Measurements from ENCODE around the gene CNGB1.
"Not testable (repeated sequence)": the region's sequence is repeated elsewhere in the genome, so short reads cannot be mapped to it uniquely, and the experiment has no call there.

CNGB1 gene

DNA sequence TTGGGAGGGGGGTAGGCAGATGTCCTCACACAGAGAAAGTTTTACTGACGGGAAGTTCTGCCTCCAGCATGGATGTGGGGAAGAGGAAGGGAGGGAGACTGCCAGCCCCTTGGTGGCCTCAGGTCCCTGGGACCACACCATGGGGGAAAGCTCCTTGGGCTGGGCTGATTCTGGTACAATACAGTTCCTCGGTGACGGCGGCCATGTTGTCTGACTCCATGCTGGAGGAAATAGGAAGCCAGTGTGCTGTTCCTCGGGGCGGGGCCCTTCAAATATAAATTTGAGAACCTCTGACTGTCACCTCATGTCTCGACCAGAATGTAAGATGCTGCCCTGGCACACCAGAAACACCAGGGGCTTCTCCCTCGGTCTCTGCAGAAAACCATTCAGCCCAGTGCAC lies 66.8 kb downstream of the CNGB1 start:
- no peak for DNase-seq (ENCODE audit: low read depth)

DNA sequence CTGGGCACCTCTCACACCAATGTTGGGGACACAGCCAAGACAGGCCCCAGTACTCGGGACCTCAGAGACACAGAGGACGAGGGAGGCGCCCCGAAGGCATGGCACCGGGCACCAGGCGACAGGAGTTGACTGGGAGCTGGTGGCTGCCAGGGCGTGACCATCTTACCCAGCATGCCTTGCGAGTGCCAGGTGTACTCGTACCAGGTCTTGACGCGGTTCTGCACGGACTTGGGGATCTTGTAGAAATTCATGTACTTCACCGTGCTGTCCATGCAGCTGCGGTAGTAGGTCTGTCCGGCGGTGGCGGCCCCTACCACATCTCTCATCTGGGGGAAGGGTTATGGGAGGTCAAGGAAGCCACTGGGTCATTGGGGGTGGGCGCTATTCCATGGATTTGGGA lies 67.3 kb downstream of the CNGB1 start:
- no peak for DNase-seq (ENCODE audit: low read depth)

DNA sequence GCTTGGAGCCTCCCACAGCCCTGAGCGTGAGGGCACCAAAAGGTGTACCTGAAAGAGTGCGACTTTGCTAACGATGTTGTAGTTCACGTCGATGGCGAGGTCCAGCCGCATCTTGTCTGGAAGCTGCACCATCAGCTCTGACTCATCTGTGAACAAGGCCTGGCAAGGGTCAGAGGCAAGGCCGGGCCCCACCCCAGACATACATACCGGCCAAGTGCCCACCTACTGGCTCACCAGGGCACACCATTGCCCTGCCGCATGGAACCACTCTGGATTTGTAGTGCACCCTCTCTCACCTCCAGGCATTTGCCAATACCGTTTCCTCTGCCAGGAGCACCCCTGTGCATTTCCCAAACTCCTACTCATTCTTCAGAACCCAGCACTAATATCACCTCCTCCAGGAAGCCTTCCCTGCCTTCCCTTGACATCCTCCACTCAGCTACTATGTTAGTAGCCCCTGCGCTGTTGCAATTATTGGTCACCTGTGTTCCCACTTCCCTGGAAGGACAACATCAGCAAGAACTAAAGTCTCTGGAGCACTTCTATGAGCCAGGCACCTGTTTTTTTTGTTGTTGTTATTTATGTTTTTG lies 69.4 kb downstream of the CNGB1 start:
- no peak for DNase-seq (ENCODE audit: low read depth)

DNA sequence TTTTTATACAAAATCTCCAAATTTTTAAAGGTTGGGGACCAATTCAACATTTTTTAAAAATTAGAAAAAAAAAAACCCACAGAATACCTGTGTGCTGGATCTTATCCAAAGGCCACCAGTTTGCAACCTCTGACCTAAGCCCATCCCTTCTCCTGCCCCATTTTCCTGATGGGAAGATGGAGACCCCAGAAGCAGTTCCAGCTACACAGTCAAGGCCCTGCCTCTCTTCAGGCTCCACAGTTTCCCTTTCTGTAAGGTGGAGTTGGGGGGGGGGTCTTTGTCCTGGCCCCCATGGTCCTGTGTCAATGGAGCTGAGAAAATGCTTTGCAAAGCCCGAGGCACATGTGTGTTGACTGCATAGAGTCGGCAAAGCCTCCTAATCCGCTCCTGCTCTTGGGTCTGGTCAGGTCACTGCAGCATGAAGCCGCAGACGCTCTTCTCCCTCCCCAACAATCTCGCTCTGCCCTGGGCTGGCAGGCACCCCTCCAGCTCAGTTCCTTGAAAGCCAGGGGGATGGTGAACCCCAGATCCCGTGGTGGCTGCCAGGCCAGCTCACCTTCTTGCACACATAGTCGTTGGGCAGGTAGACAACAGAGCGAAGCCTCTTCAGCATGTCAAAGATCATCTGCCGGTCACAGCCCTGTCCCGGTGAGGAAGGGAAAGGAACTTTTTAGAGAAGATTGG lies 70.0 kb downstream of the CNGB1 start:
- DNase-seq (ENCODE audit: low read depth) = no peak

DNA sequence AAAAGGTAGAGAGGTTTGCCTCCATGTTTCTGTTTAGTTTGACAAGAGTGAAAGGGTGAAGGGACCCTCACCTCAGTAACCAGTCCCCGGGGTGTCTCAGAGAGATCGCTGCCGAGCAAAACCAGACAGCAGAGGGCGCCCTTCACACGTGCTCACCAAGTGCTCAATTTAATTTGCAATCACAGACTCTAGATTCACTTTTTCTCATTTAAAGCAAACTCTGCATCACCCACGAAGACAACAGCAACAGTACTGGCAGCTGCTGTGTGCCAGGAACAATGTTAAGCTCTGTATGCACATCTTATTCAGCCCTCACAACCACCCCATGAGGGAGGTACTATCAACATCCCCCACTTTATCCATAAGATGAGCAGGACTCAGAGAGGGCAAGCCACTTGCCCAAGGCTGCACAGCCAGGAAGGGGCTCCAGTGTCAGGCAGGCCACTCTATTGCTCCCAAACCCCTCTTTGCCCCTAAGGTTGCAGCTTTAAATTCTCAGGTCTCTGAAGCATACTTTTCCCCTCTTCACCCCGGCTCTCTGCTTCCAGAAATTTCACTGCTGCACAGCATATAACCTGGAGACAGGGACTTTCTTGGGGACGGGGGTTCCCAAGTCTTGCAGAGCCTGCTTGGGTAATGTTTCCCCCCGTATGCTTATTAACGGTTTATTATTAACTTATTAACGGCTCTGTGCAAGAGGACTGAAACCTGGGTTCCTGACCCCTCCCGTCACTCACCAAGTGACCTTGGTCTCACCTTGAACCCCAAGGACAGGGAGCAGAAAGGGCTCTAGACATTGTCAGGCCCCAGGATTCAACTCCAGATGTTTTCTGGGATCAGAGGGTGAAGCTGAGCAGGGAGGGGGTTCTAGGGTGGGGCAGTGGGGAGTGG lies 70.9 kb downstream of the CNGB1 start:
- DNase-seq (ENCODE audit: low read depth) = peak; percentile 71

DNA sequence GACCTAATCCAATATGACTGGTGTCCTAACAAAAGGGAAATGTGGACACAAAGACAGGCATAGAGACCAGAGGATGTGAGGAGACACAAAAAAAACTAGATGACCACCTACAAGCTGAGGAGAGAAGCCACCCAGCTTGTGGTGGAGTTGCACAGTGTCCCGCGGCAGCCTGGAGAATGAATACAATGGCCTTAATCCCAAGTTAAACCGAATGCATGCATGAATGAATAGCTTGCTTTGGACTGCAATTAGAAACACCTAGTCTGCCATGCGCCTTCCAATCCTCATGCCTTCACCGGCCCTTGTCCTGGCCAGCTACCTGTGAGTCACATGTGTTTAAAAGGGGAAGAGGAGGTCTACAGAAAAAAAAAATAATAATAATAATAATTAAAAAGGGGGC lies 72.0 kb downstream of the CNGB1 start:
- no peak for DNase-seq (ENCODE audit: low read depth)

DNA sequence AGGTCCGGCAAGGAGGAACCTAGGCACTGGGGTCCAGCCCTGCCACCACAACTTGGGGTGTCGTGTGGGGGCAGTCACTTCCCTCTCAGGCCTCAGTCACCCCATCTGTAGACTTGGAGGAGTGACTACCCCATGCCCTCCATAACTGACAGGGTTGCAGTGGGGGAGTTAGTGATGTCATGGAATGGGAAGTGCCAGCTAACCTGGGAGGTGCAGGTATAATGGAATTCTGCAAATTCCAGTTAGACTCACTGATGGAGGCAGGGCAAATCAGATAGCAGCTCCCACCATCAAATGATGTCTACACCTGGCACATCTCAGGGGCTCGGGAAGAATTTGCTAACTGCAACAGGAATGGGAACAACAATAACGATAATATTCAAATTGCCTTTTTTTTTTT lies 72.9 kb downstream of the CNGB1 start:
- no peak for DNase-seq (ENCODE audit: low read depth)

DNA sequence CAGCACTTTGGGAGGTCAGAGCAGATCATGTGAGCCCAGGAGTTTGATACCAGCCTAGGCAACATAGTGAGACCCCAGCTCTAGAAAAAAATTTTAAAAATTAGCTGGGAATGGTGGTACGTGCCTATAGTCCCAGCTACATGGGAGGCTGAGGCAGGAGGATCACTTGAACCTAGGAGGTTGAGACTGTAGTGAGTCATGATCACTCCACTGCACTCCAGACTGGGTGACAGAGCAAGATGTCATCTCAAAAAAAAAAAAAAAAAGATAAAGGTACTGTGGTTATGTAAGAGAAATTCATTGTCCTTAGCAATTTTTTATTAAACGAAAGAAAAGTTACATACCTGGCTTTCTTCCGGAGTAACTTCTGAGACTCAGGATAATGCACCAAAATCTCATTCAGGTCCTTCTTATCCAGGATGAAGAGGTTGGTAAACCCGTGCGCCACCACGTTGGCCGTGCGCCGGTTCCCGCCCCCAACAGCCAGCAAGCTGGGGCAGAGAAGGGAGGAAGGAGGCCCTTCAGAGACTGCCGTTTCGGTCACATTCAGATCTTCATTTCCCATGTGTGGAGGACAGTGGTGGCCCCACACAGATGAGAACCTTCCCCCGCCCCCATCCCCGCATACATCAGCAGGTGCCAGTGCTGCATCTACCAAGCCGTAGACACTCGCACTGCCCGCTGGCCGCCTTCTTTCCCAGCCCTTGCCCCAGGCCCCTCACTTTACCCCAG lies 73.7 kb downstream of the CNGB1 start:
- no peak for DNase-seq (ENCODE audit: low read depth)

DNA sequence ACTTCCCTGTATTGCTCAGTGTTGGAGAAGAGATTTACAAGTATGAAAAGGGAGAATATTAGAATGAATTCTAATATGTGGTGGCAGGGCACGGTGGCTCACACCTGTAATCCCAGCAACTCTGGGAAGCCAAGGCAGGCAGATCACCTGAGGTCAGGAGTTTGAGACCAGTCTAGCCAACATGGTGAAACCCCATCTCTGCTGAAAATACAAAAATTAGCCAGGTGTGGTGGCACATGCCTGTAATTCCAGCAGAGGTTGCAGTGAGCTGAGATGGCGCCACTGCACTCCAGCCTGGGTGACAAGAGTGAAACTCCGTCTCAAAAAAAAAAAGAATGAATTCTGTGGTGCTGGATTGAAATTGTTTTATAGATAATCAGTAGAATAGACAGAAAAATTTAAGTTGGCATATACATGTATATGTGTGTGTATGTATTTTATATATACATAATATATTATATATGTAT lies 75.8 kb downstream of the CNGB1 start:
- not testable (repeated sequence) for DNase-seq (ENCODE audit: low read depth)

DNA sequence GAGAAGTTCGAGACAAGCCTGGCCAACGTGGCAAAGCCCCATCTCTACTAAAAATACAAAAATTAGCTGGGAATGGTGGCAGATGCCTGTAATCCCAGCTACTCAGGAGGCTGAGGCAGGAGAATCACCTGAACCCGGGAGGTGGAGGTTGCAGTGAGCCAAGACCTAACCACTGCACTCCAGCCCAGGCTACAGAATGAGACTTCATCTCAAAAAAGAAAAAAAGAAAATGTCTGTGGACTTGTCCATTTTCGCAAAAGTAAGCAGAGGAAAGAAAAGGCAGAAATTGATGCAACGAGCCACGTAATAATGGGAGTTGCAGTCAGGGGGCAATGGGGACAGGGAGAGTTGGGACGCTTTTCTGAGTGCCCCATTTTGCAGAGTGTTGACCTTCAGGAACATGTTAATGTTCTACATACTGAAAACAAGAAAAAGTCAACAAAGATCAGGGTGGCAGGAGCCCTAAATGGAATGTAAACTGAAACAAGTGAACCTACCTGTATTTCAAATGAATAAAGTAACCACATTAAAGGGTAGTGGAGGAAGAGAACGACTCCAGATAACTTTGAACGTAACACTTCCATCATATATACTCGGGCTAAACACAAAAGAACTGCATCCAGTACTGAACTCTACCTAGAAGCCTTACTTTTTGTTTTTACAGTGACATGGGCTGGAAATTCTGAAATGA lies 76.4 kb downstream of the CNGB1 start:
- DNase-seq (ENCODE audit: low read depth) = no peak

DNA sequence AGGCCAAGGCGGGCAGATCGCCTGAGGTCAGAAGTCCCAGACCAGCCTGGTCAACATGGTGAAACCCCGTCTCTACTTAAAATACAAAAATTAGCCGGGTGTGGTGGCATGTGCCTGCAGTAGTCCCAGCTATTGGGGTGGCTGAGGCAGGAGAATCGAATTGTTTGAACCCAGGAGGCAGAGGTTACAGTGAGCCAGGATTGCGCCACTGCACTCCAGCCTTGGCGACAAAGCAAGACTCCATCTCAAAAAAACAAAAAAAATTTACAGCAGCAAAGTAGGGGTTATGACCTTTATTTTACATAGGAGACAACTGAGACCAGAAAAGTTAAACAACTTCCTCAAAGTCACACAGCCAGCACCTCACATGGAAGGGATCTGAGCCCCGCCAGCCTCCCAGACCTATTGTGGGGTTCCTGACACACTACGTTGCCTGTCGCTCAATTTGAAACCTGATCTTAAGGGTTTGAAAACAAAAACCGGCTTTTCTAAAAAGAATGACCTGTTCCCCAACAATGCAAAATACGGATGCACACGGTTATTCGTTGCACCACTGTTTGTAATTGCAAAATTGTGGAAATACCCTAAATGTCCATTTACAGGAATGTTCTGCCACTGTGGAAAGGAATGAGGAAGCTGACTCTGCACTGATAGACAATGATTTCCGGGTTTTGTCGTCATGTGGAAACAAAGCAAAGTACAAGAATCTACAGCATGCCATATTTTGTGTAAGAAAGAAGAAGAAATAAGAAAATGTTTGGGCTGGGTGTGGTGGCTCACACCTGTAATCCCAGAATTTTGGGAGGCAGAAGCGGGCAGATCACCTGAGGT lies 77.2 kb downstream of the CNGB1 start:
- DNase-seq (ENCODE audit: low read depth) = no peak

DNA sequence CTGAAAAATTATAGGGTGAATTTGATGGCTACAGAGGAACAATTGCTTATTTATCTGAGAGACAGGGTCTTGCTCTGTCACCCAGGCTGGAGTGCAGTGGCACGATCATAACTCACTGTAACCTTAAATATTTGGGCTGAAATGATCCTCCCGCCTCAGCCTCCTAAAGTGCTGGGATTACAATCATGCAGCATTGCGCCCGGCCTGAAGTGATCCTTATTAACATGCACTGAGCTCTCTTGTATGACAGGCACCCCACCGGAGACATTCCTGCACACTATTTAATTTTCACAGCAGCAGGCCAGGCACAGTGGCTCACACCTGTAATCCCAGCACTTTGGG lies 77.7 kb downstream of the CNGB1 start:
- no peak for DNase-seq (ENCODE audit: low read depth)

DNA sequence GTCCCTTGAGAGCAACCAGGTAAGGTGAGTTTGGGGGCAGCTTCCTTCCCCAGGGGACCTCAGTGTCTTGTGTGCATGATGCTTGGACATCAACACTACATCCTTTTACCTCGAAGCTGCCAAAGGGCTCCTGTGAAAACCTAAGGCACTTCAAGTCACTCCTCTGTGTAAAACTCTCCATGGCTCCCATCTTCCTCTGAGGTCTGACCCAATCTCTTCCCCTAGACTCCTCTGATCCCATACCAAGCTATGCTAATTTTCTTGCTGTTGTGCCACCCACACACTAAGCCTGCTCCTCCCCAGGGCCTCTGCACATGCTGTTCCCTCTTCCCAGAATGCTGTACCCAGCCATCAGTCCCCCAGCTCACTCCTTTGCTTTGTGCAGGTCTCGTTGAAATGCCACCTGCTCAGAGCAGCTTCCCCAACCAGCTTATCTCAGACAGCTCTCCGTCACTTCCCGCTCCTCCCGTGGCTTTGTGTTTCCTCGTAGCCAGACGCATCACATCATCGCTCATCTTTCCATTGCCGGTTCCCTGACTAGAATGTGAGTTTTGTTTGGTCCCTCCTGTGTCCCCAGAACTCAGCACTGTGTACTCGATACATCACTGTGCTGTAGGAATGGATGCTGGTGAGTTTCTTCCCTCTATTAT lies 78.4 kb downstream of the CNGB1 start:
- no peak for DNase-seq (ENCODE audit: low read depth)

DNA sequence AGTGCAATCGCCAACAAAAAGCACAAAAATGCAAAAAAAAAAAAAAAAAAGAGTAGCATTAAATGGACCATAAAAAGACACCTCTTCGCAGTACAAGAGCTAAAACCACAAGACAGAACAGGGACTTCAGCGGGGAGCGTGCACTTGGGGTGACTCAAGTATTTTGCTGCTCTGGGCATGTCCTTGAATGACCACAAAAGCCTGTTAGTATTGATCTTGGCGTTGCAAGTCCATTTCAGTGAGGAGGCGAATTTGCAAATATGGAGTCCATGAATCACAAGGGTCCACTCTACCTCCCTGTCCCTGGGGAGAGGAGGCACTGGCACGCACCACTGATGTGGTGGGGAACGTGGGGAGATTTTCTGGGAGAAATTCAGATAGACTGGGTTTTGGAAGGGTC lies 78.9 kb downstream of the CNGB1 start:
- no peak for DNase-seq (ENCODE audit: low read depth)

DNA sequence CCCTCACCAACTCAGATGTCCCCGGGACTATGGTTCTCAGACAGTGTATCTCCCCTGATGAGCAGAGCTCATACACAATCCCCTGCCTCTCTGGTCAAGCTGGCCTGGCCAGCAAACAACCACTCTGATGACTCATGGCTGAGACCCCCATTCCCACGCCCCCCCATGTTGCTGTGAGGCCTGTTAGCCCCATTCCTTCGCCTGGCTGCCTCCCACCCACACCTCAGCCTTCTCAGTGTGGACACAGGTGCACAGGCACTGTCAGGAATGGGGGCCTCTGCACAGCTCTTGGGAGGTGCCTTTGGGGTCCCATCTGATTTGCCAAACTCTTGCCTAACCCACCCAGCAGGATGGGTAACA lies 80.2 kb downstream of the CNGB1 start:
- DNase-seq (ENCODE audit: low read depth) = no peak

DNA sequence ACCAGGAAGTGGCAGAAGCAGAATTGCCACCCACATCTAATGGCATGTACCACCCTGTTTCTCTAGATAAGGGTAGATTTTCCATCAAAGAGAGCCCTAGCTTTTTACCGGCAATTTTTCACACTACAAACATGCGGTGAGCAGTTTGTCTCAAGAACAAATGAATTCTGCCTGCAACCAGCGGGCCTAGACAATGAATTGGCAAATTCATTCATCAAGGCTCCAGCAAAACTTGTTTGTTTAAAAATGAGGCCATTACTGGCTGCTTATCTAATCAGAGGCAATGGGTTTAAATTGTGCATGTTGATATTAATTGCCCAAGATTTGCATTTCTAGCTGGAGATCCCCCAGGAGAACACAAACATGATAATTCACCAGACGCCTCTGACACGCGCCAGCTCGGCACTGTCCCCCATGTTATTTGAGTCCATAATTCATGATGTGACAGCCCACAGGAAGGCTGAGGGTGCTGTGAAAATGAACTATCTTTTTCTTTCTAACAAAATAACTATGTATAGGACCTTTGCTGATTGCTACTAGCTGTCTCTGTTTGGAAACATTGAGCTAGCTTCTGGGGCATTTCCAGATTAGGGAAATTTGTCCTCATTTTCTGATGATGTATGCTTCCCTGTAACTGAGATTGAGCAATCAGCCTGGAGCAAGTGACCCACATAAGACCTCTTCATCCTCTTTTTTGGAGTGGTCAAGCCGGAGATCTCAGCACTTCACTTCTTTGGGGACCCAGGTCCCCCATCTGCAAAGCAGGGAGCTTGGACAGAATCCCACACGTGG lies 80.8 kb downstream of the CNGB1 start:
- DNase-seq (ENCODE audit: low read depth) = no peak

DNA sequence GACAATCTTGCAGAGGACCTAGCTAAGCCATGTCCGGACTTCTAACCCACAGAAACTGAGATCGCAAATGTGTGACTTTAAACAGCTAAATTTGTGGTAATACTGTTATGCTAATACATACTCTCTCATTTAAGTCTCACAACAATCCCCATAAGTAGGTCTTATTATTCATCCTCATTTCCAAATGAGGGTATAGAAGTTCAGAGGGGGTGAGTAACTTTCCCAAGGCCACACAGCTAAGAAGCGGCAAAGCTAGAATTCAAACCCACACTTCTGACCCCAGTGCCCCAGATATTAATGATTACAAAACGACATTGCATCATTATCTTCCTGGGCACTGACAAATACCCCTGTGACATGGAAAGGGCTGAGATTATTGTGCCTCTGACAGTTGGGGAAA lies 81.4 kb downstream of the CNGB1 start:
- DNase-seq (ENCODE audit: low read depth) = no peak

DNA sequence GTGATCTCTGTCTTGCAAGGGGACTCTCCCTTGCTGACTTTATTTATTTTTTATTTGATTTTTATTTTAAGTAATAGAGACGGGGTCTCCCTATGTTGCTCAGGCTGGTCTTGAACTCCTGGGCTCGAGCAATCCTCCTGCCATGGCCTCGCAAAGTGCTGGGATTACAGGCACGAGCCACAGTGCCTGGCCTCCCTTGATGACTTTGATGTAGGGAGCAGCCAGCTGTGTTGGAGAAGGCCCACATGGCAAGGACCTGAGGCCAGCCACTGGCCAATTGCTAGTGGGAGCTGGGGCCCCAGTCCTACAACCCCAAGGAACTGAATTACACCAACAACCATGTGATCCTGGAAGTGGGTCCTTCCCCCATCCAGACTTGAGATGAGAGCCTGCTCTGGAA lies 81.8 kb downstream of the CNGB1 start:
- DNase-seq (ENCODE audit: low read depth) = no peak

DNA sequence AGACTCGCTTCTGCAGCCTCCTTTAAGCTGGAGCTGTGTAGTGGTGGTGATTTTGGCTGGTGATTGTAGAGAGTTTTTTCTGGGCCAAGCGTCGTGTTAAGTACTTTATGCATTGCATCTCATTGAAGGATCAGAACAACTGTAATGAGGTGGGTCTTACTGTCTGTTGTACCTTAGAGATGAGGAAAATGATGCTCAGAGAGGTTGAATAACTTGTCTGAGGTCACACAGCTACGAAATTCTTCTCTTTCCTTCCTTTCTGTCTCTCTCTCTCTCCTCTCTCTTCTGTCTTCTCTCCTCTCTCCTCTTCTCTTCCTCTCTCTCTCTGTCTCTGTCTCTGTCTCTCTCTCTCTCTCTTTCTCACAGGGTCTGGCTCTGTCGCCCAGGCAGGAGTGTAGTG lies 82.8 kb downstream of the CNGB1 start:
- no peak for DNase-seq (ENCODE audit: low read depth)

DNA sequence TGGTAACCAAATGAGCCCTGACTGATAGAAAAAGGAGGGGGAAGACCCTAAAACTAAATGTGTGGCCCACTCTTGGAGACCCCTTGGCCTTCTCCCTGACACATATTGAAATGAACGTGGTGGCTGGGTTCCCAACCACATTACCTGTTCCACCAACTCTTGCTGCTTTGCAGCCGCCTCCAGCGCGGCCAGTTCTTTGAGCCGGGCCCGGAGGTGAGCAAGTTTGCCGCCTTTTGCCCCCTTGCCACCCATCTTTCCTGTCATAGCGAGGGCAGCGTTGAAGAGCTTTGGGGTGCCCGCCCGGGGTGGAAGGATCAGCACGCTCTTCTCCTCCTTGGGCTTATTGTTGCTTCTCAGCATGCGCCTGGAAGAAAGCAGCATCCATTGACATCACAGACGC lies 83.2 kb downstream of the CNGB1 start:
- no peak for DNase-seq (ENCODE audit: low read depth)
